GM19025 (cell line): ENCODE data around the gene NHS.
"Not testable (repeated sequence)": the region's sequence is repeated elsewhere in the genome, so short reads cannot be mapped to it uniquely, and the experiment has no call there.

Experiments used
- ATAC-seq: cut with Tn5 transposase; IDR thresholded peaks from one replicate; pipeline ENCODE4 v1.9.1; 2021; ENCODE audit warnings: mild to moderate bottlenecking, low read depth, moderate library complexity; ENCODE audit not compliant: unreplicated experiment

NHS gene

GRCh38 chrX:17443556-17443955 lies 68.6 kb downstream of the NHS start:
- no peak for ATAC-seq

GRCh38 chrX:17446269-17446668 lies 71.3 kb downstream of the NHS start:
- not testable (repeated sequence) for ATAC-seq

- no peak for ATAC-seq
Observed at GRCh38 chrX:17448188-17448587, 73.2 kb downstream of the NHS start.

- ATAC-seq, result no peak
Observed at GRCh38 chrX:17449866-17450265, 74.9 kb downstream of the NHS start.

- no peak for ATAC-seq
Observed at GRCh38 chrX:17453788-17454187, 78.8 kb downstream of the NHS start.

GRCh38 chrX:17456526-17456925 lies 81.5 kb downstream of the NHS start:
- no peak for ATAC-seq

GRCh38 chrX:17459008-17459611 lies 84.1 kb downstream of the NHS start:
- ATAC-seq, result no peak

- ATAC-seq, result no peak
Observed at GRCh38 chrX:17459661-17460060, 84.7 kb downstream of the NHS start.

GRCh38 chrX:17462881-17463280 lies 87.9 kb downstream of the NHS start:
- ATAC-seq, result no peak

- no peak for ATAC-seq
Observed at GRCh38 chrX:17464194-17464593, 89.2 kb downstream of the NHS start.

GRCh38 chrX:17465201-17465600 lies 90.2 kb downstream of the NHS start:
- ATAC-seq, result no peak

- no peak for ATAC-seq
Observed at GRCh38 chrX:17465802-17466201, 90.8 kb downstream of the NHS start.

GRCh38 chrX:17470136-17470535 lies 95.1 kb downstream of the NHS start:
- no peak for ATAC-seq

GRCh38 chrX:17471121-17471520 lies 96.1 kb downstream of the NHS start:
- no peak for ATAC-seq

- ATAC-seq, result no peak
Observed at GRCh38 chrX:17471861-17472260, 96.9 kb downstream of the NHS start.

GRCh38 chrX:17472424-17472823 lies 97.4 kb downstream of the NHS start:
- no peak for ATAC-seq

GRCh38 chrX:17473021-17473420 lies 98.0 kb downstream of the NHS start:
- ATAC-seq, result no peak

- ATAC-seq, result no peak
Observed at GRCh38 chrX:17474892-17475291, 99.9 kb downstream of the NHS start.

- no peak for ATAC-seq
Observed at GRCh38 chrX:17475449-17476217, 100.6 kb downstream of the NHS start.

GRCh38 chrX:17476411-17476810 lies 101.4 kb downstream of the NHS start:
- no peak for ATAC-seq

GRCh38 chrX:17481086-17481485 lies 106.1 kb downstream of the NHS start:
- ATAC-seq, result no peak

GRCh38 chrX:17484592-17484991 lies 109.6 kb downstream of the NHS start:
- ATAC-seq, result no peak
